ENCODE measurements around the gene KLHL25. TPM values are rescaled to one million over a fixed set of nuclear protein-coding genes. Genes with fewer than 3 reads are reported as not detected.

KLHL25 gene
- total and polyA plus RNA-seq, 2 of the 8 experiments (the other 6 are each of a cell fraction or from before 2014, with no cell fraction given), result 16.5 to 22.0 TPM

DNA sequence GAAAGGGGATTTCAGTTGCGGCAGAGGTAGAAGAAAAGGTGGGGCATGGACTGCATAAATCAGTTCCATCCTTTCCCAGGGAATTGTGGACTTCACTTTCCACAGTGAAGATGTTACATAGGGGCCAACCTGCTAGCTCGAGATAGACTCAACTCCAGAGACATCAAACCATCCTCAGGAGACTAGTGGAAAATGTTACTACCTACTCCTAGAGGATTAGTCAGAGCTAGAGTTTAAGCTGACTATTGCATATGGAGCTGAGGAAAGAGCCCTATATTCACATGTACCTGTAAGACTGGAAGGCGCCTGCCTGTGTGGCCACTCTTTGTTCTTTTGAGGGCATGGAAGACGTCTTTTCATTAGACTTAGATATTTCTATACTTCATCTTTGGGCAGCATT lies 69.2 kb downstream of the KLHL25 start (continued):
- TF ChIP-seq SIRT6 (IDR thresholded peaks at IDR 0.05; ENCODE audit: low read length) (no peak), SP4 (IDR thresholded peaks at IDR 0.05; ENCODE audit: low read length) (no peak)
